Amniotic stem cell (primary cell): ENCODE results near the gene CERS6.

Experiments
- DNase-seq: peaks from one replicate; lab custom pipeline; 2025; lab: John Stamatoyannopoulos, UW

CERS6 gene

DNA sequence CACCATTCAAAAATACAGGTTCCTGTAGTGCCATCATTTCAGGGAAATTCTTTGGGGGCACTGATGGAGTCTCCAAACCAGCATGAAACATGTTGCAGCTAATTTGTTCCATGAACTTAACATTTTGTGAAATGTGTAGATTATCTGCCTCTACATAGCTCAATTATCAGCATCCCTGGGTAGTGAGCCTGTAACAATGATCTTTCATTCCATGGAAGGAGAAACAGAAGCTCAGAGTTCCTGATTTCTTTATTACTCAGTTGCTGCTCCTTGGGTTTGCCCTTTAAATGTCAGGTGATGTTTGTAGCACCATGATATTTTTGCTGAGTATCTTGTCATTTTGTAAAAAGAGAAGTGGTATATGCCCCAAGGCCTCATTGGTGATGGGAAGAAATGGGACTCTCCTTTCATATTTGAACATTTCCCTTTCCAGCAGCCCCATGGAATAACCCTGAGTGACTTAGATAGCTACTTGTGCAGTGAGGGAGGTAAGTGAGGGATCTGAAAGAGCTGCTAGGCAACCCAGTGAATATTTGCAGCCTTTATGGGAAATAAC, 146.9 kb downstream of the CERS6 start:
- no peak for DNase-seq

- DNase-seq, result no peak
Measured at GRCh38 chr2:168603439-168603961, 147.4 kb downstream of the CERS6 start.

DNA sequence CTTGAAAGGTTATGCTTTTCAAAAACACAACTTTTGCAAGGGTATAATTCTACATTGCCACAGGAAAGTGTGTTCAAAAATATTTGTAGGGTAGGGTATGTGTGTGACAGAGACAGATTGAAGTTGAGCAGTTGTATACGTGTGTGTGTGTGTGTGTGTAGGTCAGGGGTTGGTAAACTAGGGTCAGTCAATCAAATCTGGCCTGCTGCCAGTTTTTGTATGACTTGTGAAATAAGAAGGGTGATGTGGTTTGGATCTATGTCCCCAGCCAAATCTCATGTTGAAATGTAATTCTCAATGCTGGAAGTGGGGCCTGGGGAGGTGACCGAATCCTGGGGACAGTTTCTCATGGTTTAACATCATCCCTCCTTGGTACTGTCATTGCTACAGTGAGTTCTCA, 148.2 kb downstream of the CERS6 start:
- no peak for DNase-seq

DNA sequence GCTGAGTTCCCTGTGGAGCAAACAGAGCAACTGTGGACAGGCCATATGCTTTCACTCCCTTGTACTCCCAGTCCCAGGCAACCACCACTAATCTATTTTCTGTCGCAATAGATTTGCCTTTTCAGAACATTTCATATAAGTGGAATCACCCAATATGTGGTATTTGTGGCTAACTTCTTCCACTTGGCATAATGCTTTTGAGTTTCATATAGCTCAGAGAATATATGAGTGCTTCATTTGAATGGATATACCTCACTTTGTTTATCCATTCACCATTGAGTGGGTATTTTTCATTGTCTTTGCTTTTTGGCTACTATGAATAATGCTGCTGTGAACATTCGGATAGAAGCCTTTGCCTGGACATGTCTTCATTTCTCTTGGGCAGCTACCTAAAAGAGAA, 151.9 kb downstream of the CERS6 start:
- DNase-seq, result no peak

- DNase-seq, result no peak
Measured at GRCh38 chr2:168608796-168609195, 152.7 kb downstream of the CERS6 start.

GRCh38 chr2:168611091-168611490, 155.0 kb downstream of the CERS6 start:
- no peak for DNase-seq

- no peak for DNase-seq
Measured at GRCh38 chr2:168611896-168612650, 156.0 kb downstream of the CERS6 start.

DNA sequence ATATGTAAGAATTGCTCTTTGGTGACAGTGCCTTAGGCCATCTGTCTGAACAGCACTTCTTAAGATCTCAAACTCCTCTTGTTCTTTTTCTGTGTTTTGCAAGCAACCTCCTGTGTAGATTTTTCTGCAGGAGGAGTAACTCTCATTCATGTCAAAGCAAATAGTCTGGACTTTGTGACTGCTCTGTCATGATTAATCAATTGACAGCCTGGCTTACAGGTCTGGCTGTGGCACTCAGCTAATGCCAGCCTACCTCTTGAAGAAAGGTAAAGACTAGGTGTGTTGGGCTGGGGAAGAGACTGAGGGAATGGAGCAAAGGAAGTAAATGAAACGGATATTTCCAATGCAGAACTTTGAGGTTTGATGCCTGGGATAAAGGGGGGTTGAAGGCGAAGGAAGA, 156.6 kb downstream of the CERS6 start:
- no peak for DNase-seq

DNA sequence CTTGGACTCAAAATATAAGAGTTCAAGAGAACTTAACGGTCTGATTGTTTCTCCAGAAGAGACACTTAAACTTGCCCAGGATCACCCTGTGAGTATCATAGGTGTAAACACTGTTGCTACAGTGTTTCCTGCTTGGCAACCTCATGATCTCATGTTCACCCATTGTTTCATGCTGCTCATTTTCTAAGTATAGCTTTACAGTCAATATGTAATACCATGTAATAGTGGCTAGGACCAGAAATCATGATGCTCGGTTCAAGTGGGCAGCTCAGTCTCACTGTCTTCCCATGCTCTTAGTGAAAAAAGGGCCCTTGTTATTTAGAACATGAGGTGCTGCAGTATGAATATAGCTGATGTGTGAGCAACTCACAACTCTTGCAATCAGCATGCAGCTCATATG, 157.5 kb downstream of the CERS6 start:
- DNase-seq, result no peak

DNA sequence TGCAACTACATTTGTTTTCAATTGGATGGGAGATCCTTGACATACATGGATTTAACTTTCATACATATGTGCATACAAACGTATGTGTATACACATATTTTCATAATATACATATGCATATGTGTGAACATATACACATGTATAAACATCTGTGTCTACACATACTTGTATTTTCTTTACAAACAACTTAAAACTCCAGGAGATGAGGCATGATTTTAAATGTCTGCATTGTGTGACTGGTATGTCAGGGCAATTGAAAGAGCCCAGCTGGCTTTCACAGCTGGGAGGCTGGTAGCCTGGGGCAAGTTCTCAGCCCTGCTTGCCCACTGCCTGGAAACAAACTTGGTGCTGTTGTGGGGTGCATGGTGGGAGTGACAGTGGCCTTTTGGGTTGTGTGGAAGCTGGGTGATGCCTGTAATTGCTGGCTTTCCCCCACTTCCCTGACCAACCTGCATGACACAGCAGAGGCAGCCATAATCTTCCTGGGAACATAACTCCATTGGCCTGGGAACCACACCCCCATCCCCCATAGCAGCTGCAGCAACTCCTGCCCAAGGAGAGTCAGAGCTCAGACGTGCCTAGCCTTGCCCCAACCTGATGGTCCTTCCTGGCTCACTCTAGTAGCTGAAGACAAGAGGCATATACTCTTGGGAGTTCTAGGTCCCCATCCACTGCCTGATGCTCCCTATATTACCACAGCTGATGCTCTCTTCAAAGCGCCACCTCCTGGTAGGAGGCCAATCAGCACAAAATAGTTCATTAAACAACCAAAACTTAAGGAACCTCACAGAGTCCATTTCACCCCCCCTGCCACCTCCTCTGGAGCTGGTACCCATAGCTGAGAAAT, 158.3 kb downstream of the CERS6 start:
- no peak for DNase-seq

- no peak for DNase-seq
Measured at GRCh38 chr2:168620554-168620953, 164.5 kb downstream of the CERS6 start.

DNA sequence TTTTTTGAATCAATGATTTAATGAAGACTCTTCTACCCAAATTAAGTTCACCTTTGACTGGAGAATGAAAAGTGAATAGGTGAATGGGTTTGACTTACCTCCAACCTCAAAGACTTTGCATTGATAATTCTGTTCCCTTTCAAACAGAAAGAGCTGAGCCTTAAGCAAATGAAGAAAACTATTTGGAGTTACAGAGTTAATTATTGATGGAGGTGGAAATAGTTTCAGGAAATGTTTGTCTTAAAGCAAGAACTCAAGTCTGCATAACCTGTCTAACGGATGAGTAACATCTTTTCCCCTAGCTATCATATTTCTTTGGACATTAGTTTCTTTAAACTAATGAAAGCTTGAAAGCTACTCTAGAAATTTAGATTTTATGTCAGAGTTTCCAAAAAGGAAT, 166.5 kb downstream of the CERS6 start:
- no peak for DNase-seq

- no peak for DNase-seq
Measured at GRCh38 chr2:168624028-168624427, 168.0 kb downstream of the CERS6 start.

DNA sequence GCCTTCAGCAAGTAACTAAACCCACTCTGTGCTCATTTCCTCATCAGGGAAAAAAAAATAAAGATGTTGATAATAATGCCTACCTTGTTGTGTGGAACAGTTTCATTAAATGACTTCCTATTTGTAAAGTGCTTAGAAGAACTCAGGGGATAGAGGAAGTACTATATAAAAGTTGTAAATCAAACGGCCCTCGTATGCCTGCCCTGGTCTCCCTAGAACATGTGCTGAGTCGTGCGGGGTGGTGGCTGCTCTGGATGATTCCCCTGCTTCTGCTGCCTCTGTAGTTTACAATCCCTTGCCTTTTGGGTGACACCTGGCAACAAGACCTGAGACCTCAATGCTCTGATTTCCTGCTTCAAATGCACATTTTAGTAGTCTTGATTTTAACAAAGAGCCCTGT, 170.0 kb downstream of the CERS6 start:
- no peak for DNase-seq

DNA sequence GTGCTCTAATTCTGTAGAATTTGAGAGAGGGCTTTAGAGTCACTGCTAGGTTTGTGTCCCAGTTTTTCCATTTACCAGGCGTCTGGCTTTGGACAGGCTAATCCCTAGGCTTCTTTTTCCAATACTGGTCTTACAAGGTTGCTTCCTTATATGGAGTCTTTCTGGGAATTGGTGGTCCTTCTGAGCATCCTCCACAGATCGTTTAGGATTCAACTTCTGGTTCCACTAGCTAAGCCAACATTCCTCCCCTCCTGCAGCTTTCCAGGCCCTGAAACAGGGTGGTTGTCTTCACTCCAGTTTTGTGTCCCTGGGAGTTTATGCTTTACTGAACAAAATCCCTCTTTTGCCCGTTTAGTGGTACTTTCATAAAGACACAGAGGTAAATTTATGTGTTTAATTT, 170.6 kb downstream of the CERS6 start:
- no peak for DNase-seq

DNA sequence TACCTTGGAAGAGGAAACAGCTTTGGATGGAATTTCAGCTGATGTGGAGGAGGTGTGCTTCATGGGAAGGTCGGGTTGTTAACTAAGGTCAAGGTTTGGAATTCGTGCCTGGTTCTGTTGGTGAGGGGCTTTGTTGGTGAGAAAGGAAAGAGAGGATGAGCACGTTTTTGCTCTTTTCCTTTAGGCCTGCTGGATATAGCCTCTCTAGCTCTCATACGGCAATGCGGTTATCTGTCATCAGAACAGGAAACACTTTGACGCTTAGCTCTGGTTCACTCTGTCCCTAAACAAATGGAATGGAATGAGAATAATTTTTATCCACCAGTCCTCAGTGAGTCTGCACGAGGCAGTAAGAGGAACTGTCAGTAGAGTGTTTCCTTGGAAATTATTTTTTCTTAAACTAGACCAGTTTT, 176.6 kb downstream of the CERS6 start:
- DNase-seq, result no peak

DNA sequence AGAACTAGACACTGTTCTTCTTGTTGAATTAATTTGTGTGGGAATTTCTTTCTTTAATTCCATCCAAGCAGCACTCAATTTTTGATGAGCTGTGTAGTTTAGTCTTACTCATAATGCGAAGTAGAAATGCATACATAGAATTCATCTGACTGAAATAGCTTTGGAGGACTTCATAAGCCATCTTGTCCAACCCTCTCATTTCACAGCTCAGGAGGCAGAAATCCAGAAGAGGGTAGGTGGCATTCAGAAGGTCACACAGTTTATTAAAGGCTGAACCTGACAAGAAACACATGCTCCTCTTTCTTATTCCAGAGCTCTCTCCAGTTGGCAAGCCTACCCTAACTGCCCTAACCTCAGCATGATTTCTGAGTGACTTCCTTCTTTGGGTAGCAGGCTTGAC, 177.1 kb downstream of the CERS6 start:
- DNase-seq, result no peak

- DNase-seq, result no peak
Measured at GRCh38 chr2:168633895-168634294, 177.8 kb downstream of the CERS6 start.

DNA sequence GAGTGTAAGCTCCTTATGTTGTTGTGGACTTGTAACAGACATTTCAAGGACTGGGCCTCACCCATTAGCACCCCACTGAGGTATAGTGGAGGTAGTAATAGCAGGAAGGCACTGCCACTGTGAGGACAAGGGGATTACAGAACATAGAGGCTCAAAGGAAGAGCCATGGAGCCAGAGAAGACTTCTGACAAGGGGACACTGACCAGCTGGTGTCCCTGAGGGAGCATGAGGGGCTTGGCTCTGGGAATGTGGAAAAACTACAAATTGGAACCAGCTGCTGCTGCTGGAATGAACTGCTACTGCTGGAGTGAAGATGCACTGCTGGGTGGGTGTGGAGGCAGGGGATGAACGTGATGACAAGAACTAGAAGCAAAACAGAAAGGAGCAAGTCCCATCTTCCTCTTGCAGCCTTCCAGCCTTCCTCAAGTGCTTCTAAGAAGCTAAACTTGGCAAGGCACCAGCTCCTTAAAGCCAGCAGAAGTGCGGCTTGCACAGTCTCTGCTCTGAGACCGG, 179.0 kb downstream of the CERS6 start:
- no peak for DNase-seq

DNA sequence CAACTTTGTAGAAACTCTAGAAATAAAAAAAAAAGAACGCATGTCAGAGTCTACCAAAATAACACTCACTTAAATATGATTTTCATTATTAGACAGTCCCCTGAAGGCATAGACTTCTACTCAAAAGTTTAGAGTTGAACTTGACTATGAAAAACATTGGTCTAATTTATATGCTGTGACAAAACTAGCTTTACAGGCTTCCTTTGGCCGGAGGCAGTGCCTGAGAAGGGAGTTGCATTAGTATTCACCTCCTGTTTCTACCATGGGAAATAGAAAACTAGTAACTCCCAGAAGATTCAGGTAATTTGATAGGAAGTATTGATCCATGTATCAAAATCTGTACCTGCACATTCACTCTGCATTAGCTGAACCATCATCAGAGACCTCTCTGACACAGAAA, 182.9 kb downstream of the CERS6 start:
- DNase-seq, result no peak

DNA sequence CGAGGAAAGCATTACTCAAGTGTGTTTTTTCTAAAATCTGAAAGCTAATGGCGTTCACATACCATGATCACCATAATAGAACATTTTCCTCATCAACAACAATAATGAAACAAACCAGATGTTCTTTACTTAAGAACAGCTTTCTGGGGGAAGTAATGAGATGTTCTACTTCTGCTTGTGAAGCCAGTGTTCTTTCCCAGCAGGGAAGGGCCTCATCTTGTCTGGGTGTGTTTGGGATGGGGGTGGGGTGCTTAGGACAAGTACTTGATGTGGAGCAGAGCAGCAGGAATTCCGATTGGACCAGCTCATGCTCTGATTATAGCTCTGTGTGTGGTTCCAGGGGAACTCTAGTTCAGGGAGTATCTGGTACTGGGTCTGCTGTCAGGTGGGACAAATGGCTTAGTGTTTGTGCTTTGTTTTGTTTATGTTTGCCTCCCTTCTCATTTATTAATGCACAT, 183.4 kb downstream of the CERS6 start:
- DNase-seq, result no peak

DNA sequence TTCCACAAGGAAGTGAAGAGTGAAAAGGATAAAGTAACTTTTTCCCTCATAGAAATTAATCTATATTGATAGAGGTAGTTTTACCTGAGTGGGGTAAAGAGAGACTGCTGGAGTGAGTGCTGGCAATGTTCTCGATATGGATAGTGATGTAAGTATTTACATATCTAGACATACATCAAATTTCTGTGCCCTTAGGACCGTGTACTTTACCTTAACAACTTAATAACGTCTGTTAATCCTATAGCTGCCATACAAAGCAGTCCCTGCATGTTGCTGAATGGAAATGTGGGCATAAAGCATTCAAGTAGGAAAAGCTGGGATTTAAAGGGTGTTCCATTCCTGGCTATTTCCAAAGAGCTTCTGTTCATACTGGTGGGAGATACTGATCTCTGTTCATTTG, 184.0 kb downstream of the CERS6 start:
- DNase-seq, result no peak

DNA sequence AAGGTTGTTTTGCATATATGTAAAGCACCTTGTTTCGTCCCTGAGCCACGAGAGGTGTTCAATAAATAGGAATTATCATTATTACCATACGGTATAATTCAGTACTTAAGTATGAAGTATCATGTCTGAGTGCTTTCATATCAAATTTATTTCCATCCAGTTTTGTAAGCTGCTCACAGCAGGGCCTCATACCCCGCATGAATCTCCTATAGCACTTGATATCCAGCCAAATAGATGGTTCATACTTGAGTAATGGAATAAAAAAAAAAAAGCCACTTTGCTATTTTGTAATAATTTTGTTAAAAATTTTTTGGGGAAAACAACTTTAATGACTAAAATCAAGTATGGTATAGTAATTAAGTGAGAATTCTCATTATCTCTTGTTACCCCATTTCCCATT, 185.6 kb downstream of the CERS6 start:
- no peak for DNase-seq
